GM23338 (cell line): ENCODE data around the gene TSPAN10.

ENCODE experiments used
- CREB1 ChIP-seq: fragments of 250-450 bp; sonication (Bioruptor Pico); IDR thresholded peaks from 2 replicates; pipeline ENCODE4 v1.5.0; 2020; ENCODE audit warnings: low read depth, mild to moderate bottlenecking, moderate library complexity
- EZH2 ChIP-seq: fragments of 200-600 bp; sonication (generic); IDR thresholded peaks from one replicate; pipeline ENCODE4 v1.8.0; 2017; ENCODE audit warnings: antibody characterized with exemption, mild to moderate bottlenecking, low read depth; ENCODE audit not compliant: unreplicated experiment
- EZH2phosphoT487 ChIP-seq: fragments of 200-600 bp; sonication (generic); IDR thresholded peaks from one replicate; pipeline ENCODE4 v1.8.1; 2018; ENCODE audit warnings: antibody characterized with exemption; ENCODE audit not compliant: unreplicated experiment
- TF ChIP-seq, protein P1 (sequence below), 2 experiments: fragments of 200-600 bp in 1 of 2; sonication (generic) in 1 of 2; conservative IDR thresholded peaks; 2 replicates each; pipeline versions ENCODE4 v1.5.1 to v1.6.1; 2016 to 2017; ENCODE audit warnings: antibody characterized with exemption in 2 of 2, low read depth in 2 of 2, mild to moderate bottlenecking in 2 of 2, moderate library complexity in 1 of 2

DNA sequence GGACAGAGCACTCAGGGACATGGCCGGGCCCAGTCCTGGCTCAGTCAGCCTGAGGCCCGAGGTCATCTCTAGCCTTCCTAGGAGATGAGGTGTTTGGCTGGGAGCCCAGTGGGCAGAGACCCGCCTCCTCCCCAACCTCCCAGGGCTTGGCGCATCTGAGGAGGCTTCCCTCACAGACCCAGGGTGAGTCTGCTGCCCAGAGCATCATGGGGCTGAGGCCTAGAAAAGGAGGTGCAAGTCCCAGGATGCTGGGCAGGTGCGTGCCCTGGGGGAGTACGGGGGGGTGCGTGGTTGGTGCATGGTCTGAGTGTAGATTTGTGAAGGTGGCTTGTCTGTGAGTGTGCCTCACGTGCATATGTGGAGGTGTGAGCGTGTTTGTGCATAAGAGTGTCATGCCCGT lies 14.7 kb downstream of the TSPAN10 start:
- TF ChIP-seq EZH2phosphoT487 (no peak), EZH2 (no peak), CREB1 (no peak)
- TF ChIP-seq, protein P1, sequence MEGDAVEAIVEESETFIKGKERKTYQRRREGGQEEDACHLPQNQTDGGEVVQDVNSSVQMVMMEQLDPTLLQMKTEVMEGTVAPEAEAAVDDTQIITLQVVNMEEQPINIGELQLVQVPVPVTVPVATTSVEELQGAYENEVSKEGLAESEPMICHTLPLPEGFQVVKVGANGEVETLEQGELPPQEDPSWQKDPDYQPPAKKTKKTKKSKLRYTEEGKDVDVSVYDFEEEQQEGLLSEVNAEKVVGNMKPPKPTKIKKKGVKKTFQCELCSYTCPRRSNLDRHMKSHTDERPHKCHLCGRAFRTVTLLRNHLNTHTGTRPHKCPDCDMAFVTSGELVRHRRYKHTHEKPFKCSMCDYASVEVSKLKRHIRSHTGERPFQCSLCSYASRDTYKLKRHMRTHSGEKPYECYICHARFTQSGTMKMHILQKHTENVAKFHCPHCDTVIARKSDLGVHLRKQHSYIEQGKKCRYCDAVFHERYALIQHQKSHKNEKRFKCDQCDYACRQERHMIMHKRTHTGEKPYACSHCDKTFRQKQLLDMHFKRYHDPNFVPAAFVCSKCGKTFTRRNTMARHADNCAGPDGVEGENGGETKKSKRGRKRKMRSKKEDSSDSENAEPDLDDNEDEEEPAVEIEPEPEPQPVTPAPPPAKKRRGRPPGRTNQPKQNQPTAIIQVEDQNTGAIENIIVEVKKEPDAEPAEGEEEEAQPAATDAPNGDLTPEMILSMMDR (conservative IDR thresholded peaks at IDR 0.05; ENCODE audit: low read depth in 2 of 2): no peak
